ENCODE measurements around the gene TTC28. TPM values are rescaled to one million over a fixed set of nuclear protein-coding genes. Genes with fewer than 3 reads are reported as not detected.

The TTC28 gene
- total and polyA plus RNA-seq, 2 donors (not counting 3 experiments of a cell fraction or from before 2014, with no cell fraction given) = 16.5 to 51.1 TPM

DNA sequence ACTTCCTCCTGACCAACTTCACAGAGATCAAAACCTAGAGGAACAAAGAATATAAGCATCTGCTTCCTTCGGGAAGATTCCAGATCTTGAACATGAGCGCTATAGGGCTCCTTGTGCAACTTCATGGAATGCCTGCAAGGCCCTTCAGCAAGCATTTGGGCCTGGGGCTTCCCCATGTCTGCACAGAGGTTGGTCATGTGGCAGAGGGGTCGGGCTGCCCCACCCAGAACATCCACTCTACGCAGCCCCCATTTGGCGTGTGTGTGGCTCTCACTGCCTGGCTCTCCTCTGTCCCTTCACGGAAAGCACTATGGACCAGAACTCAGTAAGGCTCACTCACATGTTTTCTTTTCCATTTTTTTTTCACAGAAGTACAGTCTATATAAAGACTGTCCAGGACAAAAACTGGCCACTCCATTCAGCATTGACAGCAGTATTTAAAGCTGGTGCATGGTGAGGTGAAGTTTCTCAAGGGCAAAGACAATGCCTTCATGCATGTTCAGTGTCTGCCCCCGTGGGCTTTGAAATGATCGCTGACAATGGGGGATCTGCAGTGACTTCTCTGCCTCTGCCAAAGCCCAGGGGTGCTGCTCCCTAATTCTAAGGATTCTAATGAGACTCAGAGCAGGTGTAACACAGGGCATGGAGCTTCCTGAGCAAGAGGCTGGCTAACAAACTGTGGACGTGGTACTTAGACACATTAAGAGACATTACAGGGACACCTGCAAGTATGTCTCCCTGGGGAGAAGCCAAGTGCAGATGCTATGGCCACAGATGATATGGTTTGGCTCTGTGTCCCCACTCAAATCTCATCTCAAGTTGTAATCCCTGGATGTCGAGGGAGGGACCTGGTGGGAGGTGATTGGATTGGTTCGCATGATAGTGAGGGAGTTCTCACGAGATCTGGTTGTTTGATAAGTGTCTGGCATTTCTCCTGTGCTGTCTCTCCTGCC, 694.0 kb downstream of the TTC28 start:
- no peak overlapping the region for H2AFZ ChIP-seq (ENCODE audit: low read depth, low read length)
- no peak for FAIRE-seq
- ChIA-PET CTCF (no interaction called here), POLR2A (no interaction called here)
- no peak overlapping the region for H3K27ac ChIP-seq (ENCODE audit: insufficient read depth, low read depth, low read length)
- no peaks in the 10 kb centered on the region for H3K9me3 ChIP-seq (replicated peaks; ENCODE audit: control insufficient read depth, insufficient read depth, low read length)
- H3K4me1 ChIP-seq (ENCODE audit: control insufficient read depth, extremely low read depth, insufficient read depth, low read length) = peaks cover under 1% of the 10 kb centered on the region
- BruUV-seq (replicated peaks) = no TSS peak
- no peak overlapping the region for H3K9ac ChIP-seq (replicated peaks; ENCODE audit: extremely low read depth, insufficient read depth, low read length)
- H3K79me2 ChIP-seq (ENCODE audit: control insufficient read depth, insufficient read depth, low read length) = no peaks in the 10 kb centered on the region
- H3K4me2 ChIP-seq (ENCODE audit: insufficient read depth, low read length) = no peak overlapping the region
- no peak for DNase-seq (ENCODE audit: low read depth, low spot score)
- H3K9me1 ChIP-seq (replicated peaks; ENCODE audit: control insufficient read depth, extremely low read depth, insufficient read depth, low read length) = no peaks in the 10 kb centered on the region
- H3K36me3 ChIP-seq (ENCODE audit: control insufficient read depth in 2 of 2, extremely low read depth in 1 of 2, insufficient read depth in 2 of 2, low read length in 2 of 2) = peaks cover 0 to 22% of the 10 kb centered on the region in 2 experiments
- dilution Hi-C loops (cut with MboI; ENCODE audit: extremely low pct_ligation_motif_present, low sequenced_read_pairs) = no loop called here
- H4K20me1 ChIP-seq (replicated peaks; ENCODE audit: control insufficient read depth, extremely low read depth, insufficient read depth, low read length) = no peaks in the 10 kb centered on the region
- intact Hi-C loops (cut with micrococcal nuclease) = no loop called here
- no peak overlapping the region for H3K4me3 ChIP-seq (replicated peaks in 1 of 3; ENCODE audit: insufficient read depth in 1 of 3, low read depth in 1 of 3, low read length in 3 of 3)
- TF ChIP-seq POLR2AphosphoS5 (IDR thresholded peaks at IDR 0.05; ENCODE audit: insufficient read depth, low read depth, low read length) (no peak), EZH2 (IDR thresholded peaks at IDR 0.05; ENCODE audit: borderline replicate concordance, low read depth, low read length, severe bottlenecking) (no peak), GATA2 (IDR thresholded peaks at IDR 0.05; ENCODE audit: insufficient read depth, insufficient read length, low read depth, low read length) (no peak)
- TF ChIP-seq, protein P1, sequence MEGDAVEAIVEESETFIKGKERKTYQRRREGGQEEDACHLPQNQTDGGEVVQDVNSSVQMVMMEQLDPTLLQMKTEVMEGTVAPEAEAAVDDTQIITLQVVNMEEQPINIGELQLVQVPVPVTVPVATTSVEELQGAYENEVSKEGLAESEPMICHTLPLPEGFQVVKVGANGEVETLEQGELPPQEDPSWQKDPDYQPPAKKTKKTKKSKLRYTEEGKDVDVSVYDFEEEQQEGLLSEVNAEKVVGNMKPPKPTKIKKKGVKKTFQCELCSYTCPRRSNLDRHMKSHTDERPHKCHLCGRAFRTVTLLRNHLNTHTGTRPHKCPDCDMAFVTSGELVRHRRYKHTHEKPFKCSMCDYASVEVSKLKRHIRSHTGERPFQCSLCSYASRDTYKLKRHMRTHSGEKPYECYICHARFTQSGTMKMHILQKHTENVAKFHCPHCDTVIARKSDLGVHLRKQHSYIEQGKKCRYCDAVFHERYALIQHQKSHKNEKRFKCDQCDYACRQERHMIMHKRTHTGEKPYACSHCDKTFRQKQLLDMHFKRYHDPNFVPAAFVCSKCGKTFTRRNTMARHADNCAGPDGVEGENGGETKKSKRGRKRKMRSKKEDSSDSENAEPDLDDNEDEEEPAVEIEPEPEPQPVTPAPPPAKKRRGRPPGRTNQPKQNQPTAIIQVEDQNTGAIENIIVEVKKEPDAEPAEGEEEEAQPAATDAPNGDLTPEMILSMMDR (IDR thresholded peaks at IDR 0.05; ENCODE audit: extremely low read depth in 1 of 2, insufficient read depth in 1 of 2, low read depth in 1 of 2, low read length in 2 of 2) = no peak
- no peaks in the 10 kb centered on the region for H3K27me3 ChIP-seq (ENCODE audit: control insufficient read depth in 2 of 2, insufficient read depth in 2 of 2, low read length in 2 of 2)

Measured in endothelial cell of umbilical vein (primary cell).